Ovary (tissue), 9 donors: ENCODE results near the gene INSIG1. TPM values are rescaled to one million over a fixed set of nuclear protein-coding genes. Genes with fewer than 3 reads are reported as not detected.
A peak's percentile ranks its signal among the peaks of the same experiment; 100 is the strongest.

ENCODE experiments used
- DNase-seq, 5 donors: peaks; one replicate each; pipeline ENCODE4 v3.0.0-alpha.2; 2019 to 2020
- H3K27ac ChIP-seq, 2 donors: fragments of 200-600 bp; one replicate each; pipeline versions ENCODE4 v1.5.1 to v1.8.0; 2019 to 2022
- H3K27me3 ChIP-seq: fragments of 200-600 bp; one replicate; pipeline ENCODE4 v1.8.0; 2022
- H3K36me3 ChIP-seq: fragments of 200-600 bp; sonication (generic); one replicate; pipeline ENCODE4 v1.5.1; 2019
- H3K4me1 ChIP-seq: one replicate; pipeline ENCODE4 v1.8.1; 2013; ENCODE audit warnings: mild to moderate bottlenecking, moderate library complexity; ENCODE audit not compliant: insufficient read depth
- H3K4me3 ChIP-seq: fragments of 200-600 bp; sonication (generic); one replicate; pipeline ENCODE4 v1.5.1; 2017
- H3K9me3 ChIP-seq, 2 donors: fragments of 200-600 bp in 1 of 2; sonication (generic) in 1 of 2; one replicate each; pipeline versions ENCODE4 v1.5.1 to v1.8.1; 2013 to 2019; ENCODE audit warnings: mild to moderate bottlenecking in 1 of 2, moderate library complexity in 1 of 2
- CTCF ChIP-seq, 3 donors: fragments of 450-650 bp in 2 of 3; fragments of 200-600 bp in 1 of 3; IDR thresholded peaks; one replicate each; pipeline versions ENCODE4 v1.5.1 to v1.8.0; 2016 to 2022; ENCODE audit warnings: antibody characterized with exemption in 3 of 3, mild to moderate bottlenecking in 1 of 3
- EP300 ChIP-seq: sonication (generic); formaldehyde crosslinking; IDR thresholded peaks from one replicate; pipeline ENCODE4 v1.6.1; 2017; ENCODE audit warnings: antibody characterized with exemption
- POLR2A ChIP-seq: fragments of 450-650 bp; IDR thresholded peaks from one replicate; pipeline ENCODE4 v1.6.1; 2017; ENCODE audit warnings: antibody characterized with exemption, mild to moderate bottlenecking, moderate library complexity
- WGBS, 3 donors: extraction: QIAGEN DNeasy Blood & Tissue Kit in 1 of 3; methylation state at CpG; one replicate each; pipeline versions ENCODE4 v1.1.5 to v1.1.7; 2013 to 2017; 5-methylcytosine and 5-hydroxymethylcytosine counted together
- intact Hi-C, 4 donors: fragments of 100-400 bp; cut with DNase I; formaldehyde crosslinking; loops; one replicate each; pipeline versions ENCODE4 v1.11.0 to v1.15.1; 2022 to 2023
- polyA plus RNA-seq, 2 donors: library from polyadenylated mRNA; stranded (reverse); fragments of 200-250 nt in 1 of 2; fragments of 350-450 nt in 1 of 2; fragmentation: Illumina TruSeq in 1 of 2; extraction: RNeasy Lipid Tissue Mini Kit (QIAGEN cat#74804) in 1 of 2; gene quantifications; one replicate each; pipeline ENCODE4 v1.2.3, GENCODE V29; 2013 to 2014
- total RNA-seq, 7 donors: library from RNA; depleted of rRNA in 2 of 7; stranded (reverse); fragments of >200 nt in 2 of 7; fragmentation: NEBNext Ultra II Directional in 3 of 7; extraction: Animal tissue kit (Norgen Biotek cat#: 25700) in 3 of 7; gene quantifications; one replicate each; pipeline versions ENCODE4 v1.1.0 to v1.2.4, GENCODE V29; 2016 to 2023
- donor health status: DM: no; HTN: no; CAD: no; lungs with moderate emphysema.
- donor health status: DM: no; HTN: no; CAD: no.
- donor health status: Bipolar disorder and iron deficiency.
- donor health status: DM: yes; HTN: yes; CAD: no.
- donor health status: DM: no; HTN: no; CAD: no.
- donor health status: DM: yes; HTN: yes; CAD: no.

The INSIG1 gene
- total and polyA plus RNA-seq, 9 donors, result 15.0 to 186 (median 30.5) TPM

- DNase-seq, result no peak
- no peaks in the 10 kb centered on the region for H3K9me3 ChIP-seq
- 86 to 92% (median 92%) methylated on average over 7 of the region's 7 CpGs for WGBS, 3 donors
- intact Hi-C loops, result loop anchor here in 2 of 4 donors (5.0 to 10.0 kb wide), 2 partner anchors 38 to 159 kb away; partner anchors contain the start of gene EN2 (in 1 of the 2)
- H3K27ac ChIP-seq, result no peak overlapping the region
- no peak overlapping the region for H3K4me3 ChIP-seq
- no peaks in the 10 kb centered on the region for H3K27me3 ChIP-seq
- H3K4me1 ChIP-seq, result peaks cover 3% of the 10 kb centered on the region
- no peaks in the 10 kb centered on the region for H3K36me3 ChIP-seq
- TF ChIP-seq CTCF (IDR thresholded peaks at IDR 0.05) (no peak), POLR2A (no peak), EP300 (no peak)
Measured at GRCh38 chr7:155295511-155295910, 2.2 kb upstream of the INSIG1 start.

GRCh38 chr7:155296006-155296787, 1.5 kb upstream of the INSIG1 start:
- peak in 2 of 5 donors; percentile 35 to 40 for DNase-seq
- H3K36me3 ChIP-seq, result no peaks in the 10 kb centered on the region
- TF ChIP-seq CTCF (IDR thresholded peaks at IDR 0.05) (no peak), POLR2A (no peak), EP300 (no peak)
- WGBS, 3 donors, result 80 to 88% (median 84%) methylated on average over 18 of the region's 18 CpGs
- peak overlapping the region in 1 of 2 donors; percentile 97 for H3K27ac ChIP-seq
- no peaks in the 10 kb centered on the region for H3K9me3 ChIP-seq
- intact Hi-C loops, result loop anchor here in 2 of 4 donors (5.0 to 10.0 kb wide), 2 partner anchors 39 to 159 kb away; partner anchors contain the start of gene EN2 (in 1 of the 2)
- H3K27me3 ChIP-seq, result no peaks in the 10 kb centered on the region
- H3K4me1 ChIP-seq, result peaks cover 3% of the 10 kb centered on the region
- H3K4me3 ChIP-seq, result no peak overlapping the region

- TF ChIP-seq CTCF (IDR thresholded peaks at IDR 0.05) (peak in 2 of 3 donors; percentile 75 to 78), EP300 (no peak)
- Histone ChIP-seq H3K9me3 (no peaks in the 10 kb centered on the region), H3K4me3 (peak overlapping the region; percentile 62), H3K27ac (peak overlapping the region; percentile 94 to 97), H3K27me3 (no peaks in the 10 kb centered on the region), H3K4me1 (peaks cover 3% of the 10 kb centered on the region), H3K36me3 (no peaks in the 10 kb centered on the region)
- intact Hi-C loops, result loop anchor here in 2 of 4 donors (5.0 to 10.0 kb wide), 2 partner anchors 40 to 158 kb away; partner anchors contain the start of gene EN2 (in 1 of the 2)
- 2 to 3% (median 2%) methylated on average over 50 to 56 of the region's 57 CpGs for WGBS, 3 donors
- peak; percentile 59 to 76 (median 68) for DNase-seq
Measured at GRCh38 chr7:155296788-155297516, 726 bp upstream of the INSIG1 start.

GRCh38 chr7:155298288-155298833, 683 bp downstream of the INSIG1 start:
- DNase-seq, result no peak
- H3K4me1 ChIP-seq, result peaks cover 5% of the 10 kb centered on the region
- H3K27me3 ChIP-seq, result no peaks in the 10 kb centered on the region
- H3K27ac ChIP-seq, result peak overlapping the region; percentile 96 to 97
- H3K9me3 ChIP-seq, result no peaks in the 10 kb centered on the region
- WGBS, 3 donors, result 0 to 1% (median 0%) methylated on average over 21 to 34 of the region's 34 CpGs
- intact Hi-C loops, result loop anchor here in 2 of 4 donors (5.0 to 10.0 kb wide), 2 partner anchors 41 to 156 kb away; partner anchors contain the start of gene EN2 (in 1 of the 2)
- no peaks in the 10 kb centered on the region for H3K36me3 ChIP-seq
- TF ChIP-seq POLR2A, result no peak
- peak overlapping the region; percentile 55 for H3K4me3 ChIP-seq
